GM13977 (cell line): Measurements from ENCODE around the gene SELE.

Experiments used
- DNase-seq: peaks from one replicate; pipeline ENCODE4 v3.0.0; 2012; ENCODE audit warnings: low spot score
- in situ Hi-C: fragments of 300-500 bp; cut with MboI; formaldehyde crosslinking; loops from one replicate; pipeline ENCODE4 v1.12.0; 2022; ENCODE audit warnings: low sequenced_read_pairs, low pct_unique_long_range_greater_than_20kb, mixed read lengths, inconsistent platforms; ENCODE audit not compliant: unreplicated experiment
- TF ChIP-seq, protein P1 (sequence below): IDR thresholded peaks from 2 replicates; pipeline ENCODE4 v1.5.1; 2012; ENCODE audit warnings: mild to moderate bottlenecking, control low read depth; ENCODE audit not compliant: insufficient read depth; ENCODE audit errors: extremely low read depth, missing control alignments

Gene SELE

DNA sequence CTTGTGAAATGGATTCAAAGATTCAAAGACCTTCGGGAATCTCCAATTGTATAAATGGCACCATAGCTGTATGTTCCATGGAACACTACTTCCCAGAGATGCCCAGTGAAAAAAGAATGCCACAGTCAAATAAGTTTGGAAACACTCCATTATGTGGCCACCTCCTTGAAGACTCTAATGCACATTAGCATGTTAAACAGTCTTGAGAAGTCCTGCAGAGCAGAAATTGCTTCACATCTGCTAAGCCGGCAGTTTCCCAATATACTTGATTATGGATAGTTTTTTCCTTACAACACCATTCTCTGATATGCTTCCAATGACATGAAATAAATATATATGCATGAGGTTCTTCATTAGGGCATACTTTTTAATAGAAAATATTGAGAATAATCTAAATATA, 12.7 kb upstream of the SELE start:
- in situ Hi-C loops, result no loop called here
- DNase-seq, result no peak

DNA sequence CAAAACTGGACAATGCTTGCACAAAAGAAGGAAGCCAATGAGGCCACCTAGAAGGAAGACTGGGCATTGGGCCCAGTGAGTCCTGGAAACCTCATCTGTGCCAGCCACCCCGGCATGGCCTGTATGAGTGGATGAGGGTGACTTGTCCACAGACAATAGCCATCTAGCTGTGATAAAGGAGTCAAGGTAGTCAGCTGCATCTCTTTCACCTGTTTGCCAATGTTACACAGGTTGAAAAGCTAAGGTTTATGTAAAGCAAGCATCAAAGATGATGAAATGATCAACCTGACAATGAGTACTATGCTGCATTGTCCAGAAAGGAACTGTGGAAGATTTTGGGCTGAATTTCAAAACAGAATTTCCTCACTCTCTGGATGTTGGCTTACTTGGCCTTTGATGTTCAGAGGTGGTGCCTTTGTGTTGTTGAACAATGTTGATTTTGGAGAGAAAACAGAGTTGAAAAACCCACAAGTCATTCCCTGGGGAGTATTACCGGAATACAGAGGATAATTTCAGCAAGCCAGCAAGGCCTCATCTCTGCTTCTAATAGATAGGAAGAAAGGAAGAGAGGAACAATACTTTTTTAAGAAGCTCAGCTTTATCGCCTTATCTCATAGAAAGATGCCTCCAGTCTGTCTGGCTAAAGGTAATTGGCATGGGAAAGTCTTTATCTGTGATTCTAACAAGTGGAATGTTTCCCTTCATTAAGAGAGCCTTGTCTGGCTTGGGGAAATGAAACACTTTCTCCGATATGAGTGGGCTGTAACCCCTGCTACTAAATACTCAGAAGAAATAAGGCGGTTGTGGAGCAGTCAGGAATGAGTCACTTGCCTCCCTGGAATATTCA, 11.4 kb upstream of the SELE start:
- TF ChIP-seq, protein P1, sequence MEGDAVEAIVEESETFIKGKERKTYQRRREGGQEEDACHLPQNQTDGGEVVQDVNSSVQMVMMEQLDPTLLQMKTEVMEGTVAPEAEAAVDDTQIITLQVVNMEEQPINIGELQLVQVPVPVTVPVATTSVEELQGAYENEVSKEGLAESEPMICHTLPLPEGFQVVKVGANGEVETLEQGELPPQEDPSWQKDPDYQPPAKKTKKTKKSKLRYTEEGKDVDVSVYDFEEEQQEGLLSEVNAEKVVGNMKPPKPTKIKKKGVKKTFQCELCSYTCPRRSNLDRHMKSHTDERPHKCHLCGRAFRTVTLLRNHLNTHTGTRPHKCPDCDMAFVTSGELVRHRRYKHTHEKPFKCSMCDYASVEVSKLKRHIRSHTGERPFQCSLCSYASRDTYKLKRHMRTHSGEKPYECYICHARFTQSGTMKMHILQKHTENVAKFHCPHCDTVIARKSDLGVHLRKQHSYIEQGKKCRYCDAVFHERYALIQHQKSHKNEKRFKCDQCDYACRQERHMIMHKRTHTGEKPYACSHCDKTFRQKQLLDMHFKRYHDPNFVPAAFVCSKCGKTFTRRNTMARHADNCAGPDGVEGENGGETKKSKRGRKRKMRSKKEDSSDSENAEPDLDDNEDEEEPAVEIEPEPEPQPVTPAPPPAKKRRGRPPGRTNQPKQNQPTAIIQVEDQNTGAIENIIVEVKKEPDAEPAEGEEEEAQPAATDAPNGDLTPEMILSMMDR, result no peak
- no peak for DNase-seq
- in situ Hi-C loops, result no loop called here

More for the DNA sequence above, 12.7 kb upstream of the SELE start:
- TF ChIP-seq, protein P1, result no peak

DNA sequence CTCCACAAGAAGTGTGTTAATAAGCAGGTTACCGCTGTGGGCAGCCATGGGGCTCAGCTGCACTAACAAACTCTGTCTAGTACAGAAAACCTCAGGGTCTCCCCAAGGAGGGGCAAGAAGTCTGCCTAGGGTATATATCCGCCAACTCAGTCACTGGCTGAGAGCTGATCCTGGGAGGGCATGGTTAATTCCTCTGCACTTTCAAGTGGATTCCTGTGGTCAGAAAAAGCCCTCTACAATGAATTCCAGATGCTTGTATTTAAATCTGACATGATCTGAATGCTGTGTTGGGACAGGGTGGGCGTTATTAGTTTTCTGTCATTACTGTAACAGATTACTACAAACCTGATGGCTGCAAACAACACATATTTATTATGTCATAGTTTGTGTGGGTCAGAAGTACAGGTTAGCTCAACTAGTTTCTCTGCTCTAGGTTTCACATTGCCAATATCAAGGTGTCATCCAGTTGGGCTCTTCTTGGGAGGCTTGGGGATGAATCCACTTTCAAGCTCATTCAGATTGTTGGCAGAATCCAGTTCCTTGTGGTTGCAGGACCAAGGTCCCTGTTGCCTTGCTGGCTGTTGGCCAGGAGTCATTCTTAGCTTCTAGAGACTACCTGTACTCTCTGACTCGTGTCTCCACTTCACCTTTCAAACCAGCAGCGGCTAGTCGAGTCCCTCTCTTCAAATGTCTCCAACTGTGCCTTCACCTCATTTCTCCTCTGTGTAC, 8.0 kb upstream of the SELE start:
- no peak for DNase-seq
- in situ Hi-C loops, result no loop called here
- TF ChIP-seq, protein P1, result no peak

DNA sequence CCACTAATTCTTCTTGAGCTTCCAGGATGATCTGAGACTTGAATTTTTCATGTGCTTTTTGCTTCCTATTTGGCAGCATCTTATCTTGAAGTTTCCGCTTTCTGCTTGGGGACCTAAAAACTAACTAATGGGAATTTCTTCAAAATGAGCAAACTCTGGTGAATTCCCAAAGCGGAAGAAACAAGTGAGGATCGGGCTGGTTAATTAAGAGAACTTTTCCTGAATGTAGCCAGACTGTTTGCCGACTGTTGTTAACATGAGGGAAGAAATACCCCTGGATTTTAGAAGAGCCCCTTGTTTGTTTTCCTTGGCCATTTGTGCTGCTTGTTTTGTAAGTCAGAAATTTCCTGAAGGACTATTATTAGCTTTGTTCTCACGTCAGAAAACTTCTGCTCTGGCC, 6.1 kb upstream of the SELE start:
- no peak for DNase-seq
- in situ Hi-C loops, result no loop called here
- TF ChIP-seq, protein P1, result no peak

DNA sequence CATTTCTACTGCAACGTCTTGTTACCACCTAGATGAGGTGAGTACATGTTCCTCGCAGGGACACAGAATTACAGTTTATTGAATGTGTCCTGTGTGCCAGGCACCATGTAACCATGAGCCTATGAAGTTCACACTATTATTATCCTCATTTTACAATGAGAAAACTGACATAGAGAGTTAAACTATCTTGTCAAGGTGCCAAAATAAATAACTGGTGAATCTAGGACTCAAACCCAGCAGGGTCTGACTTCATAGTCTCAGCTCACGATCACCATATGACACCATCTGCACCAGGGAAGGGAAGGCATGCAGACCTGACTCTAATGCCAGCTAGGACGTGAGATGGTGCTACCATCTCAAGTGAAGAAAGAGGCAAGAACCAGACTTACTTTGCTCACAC, 2.4 kb downstream of the SELE start:
- TF ChIP-seq, protein P1, result no peak
- no peak for DNase-seq
- in situ Hi-C loops, result no loop called here

DNA sequence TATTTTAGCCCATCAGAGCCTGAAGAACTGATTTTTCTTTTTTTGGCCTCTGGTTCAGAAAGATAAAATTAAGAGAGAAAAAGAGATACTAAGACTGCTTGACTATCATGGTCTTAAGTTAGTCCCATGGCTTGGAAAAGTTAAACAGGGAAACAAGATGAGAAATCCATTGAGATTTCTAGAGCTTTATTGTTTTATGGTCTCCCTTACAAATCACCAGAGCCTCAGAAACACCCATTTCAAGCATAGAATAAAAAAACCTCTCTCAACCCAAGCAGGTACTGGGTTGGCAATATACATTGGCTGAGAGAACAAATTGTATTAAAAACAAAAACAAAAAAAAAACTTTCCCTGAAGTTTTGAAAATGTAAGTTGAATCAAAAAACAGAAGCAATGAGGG, 3.9 kb downstream of the SELE start:
- TF ChIP-seq, protein P1, result no peak
- DNase-seq, result no peak
- in situ Hi-C loops, result no loop called here
